ENCODE results near the gene EPHA6. TPM values are rescaled to one million over a fixed set of nuclear protein-coding genes. Genes with fewer than 3 reads are reported as not detected.

EPHA6 gene
- total and polyA plus RNA-seq, 7 donors, result 0.58 to 53.5 (median 45.4) TPM; not detected in 2

GRCh38 chr3:97256060-97256459, 441.7 kb downstream of the EPHA6 start:
- Histone ChIP-seq H3K9me3 (no peaks in the 10 kb centered on the region), H3K27ac (no peak overlapping the region), H3K4me3 (no peak overlapping the region), H3K4me1 (peaks cover 0 to 18% (median 0%) of the 10 kb centered on the region in 4 donors), H3K27me3 (no peaks in the 10 kb centered on the region), H3K36me3 (no peaks in the 10 kb centered on the region)
- no peak for TF ChIP-seq POLR2AphosphoS5 (IDR thresholded peaks at IDR 0.05)
- TF ChIP-seq EP300 (IDR thresholded peaks at IDR 0.05), result no peak
- TF ChIP-seq CTCF (IDR thresholded peaks at IDR 0.05), result no peak
- no peak for TF ChIP-seq POLR2A (IDR thresholded peaks at IDR 0.05)
- intact Hi-C loops (cut with DNase I), result no loop called here
- WGBS, 2 donors, result 65 to 73% methylated on average over 2 of the region's 2 CpGs
- no peak for DNase-seq

GRCh38 chr3:97257942-97258697, 443.7 kb downstream of the EPHA6 start:
- no peaks in the 10 kb centered on the region for H3K9me3 ChIP-seq
- TF ChIP-seq POLR2A (IDR thresholded peaks at IDR 0.05) (no peak), EP300 (IDR thresholded peaks at IDR 0.05) (no peak), CTCF (IDR thresholded peaks at IDR 0.05) (no peak), POLR2AphosphoS5 (IDR thresholded peaks at IDR 0.05) (no peak)

GRCh38 chr3:97259263-97259662, 444.9 kb downstream of the EPHA6 start:
- Histone ChIP-seq H3K27me3 (no peaks in the 10 kb centered on the region), H3K27ac (no peak overlapping the region), H3K4me1 (peaks cover 0 to 20% (median 0%) of the 10 kb centered on the region in 4 donors), H3K9me3 (no peaks in the 10 kb centered on the region), H3K36me3 (no peaks in the 10 kb centered on the region), H3K4me3 (no peak overlapping the region)
- WGBS, 2 donors, result 51 to 54% methylated on average over 1 of the region's 1 CpG
- intact Hi-C loops (cut with DNase I), result no loop called here
- DNase-seq, result no peak
- no peak for TF ChIP-seq POLR2AphosphoS5 (IDR thresholded peaks at IDR 0.05)
- TF ChIP-seq POLR2A (IDR thresholded peaks at IDR 0.05), result no peak
- no peak for TF ChIP-seq EP300 (IDR thresholded peaks at IDR 0.05)
- TF ChIP-seq CTCF (IDR thresholded peaks at IDR 0.05), result no peak

More at GRCh38 chr3:97257942-97258697, 443.7 kb downstream of the EPHA6 start:
- no peak for DNase-seq
- no peaks in the 10 kb centered on the region for H3K27me3 ChIP-seq
- WGBS, 2 donors, result 63 to 79% methylated on average over 1 of the region's 1 CpG
- intact Hi-C loops (cut with DNase I), result no loop called here
- no peaks in the 10 kb centered on the region for H3K36me3 ChIP-seq
- H3K27ac ChIP-seq, result no peak overlapping the region
- no peak overlapping the region for H3K4me3 ChIP-seq
- peaks cover 0 to 20% (median 0%) of the 10 kb centered on the region in 4 donors for H3K4me1 ChIP-seq

- no peaks in the 10 kb centered on the region for H3K27me3 ChIP-seq
- no peaks in the 10 kb centered on the region for H3K9me3 ChIP-seq
- intact Hi-C loops (cut with DNase I), result no loop called here
- WGBS, 2 donors, result 93 to 94% methylated on average over 8 of the region's 8 CpGs
- no peak for DNase-seq
- no peak overlapping the region for H3K27ac ChIP-seq
- TF ChIP-seq EP300 (IDR thresholded peaks at IDR 0.05), result no peak
- TF ChIP-seq POLR2A (IDR thresholded peaks at IDR 0.05), result no peak
- no peak for TF ChIP-seq POLR2AphosphoS5 (IDR thresholded peaks at IDR 0.05)
- peaks cover 0 to 14% (median 0%) of the 10 kb centered on the region in 4 donors for H3K4me1 ChIP-seq
- H3K36me3 ChIP-seq, result no peaks in the 10 kb centered on the region
- no peak overlapping the region for H3K4me3 ChIP-seq
These were observed 449.8 kb downstream of the EPHA6 start for GRCh38 chr3:97264180-97264579.

GRCh38 chr3:97265237-97266005, 451.0 kb downstream of the EPHA6 start:
- H3K4me3 ChIP-seq, result no peak overlapping the region
- H3K4me1 ChIP-seq, result peaks cover 0 to 8% (median 0%) of the 10 kb centered on the region in 4 donors
- no peak overlapping the region for H3K27ac ChIP-seq
- WGBS, 2 donors, result 83 to 92% methylated on average over 19 of the region's 19 CpGs
- intact Hi-C loops (cut with DNase I), result no loop called here
- no peaks in the 10 kb centered on the region for H3K9me3 ChIP-seq
- no peaks in the 10 kb centered on the region for H3K36me3 ChIP-seq
- DNase-seq, result no peak
- no peak for TF ChIP-seq POLR2A (IDR thresholded peaks at IDR 0.05)
- H3K27me3 ChIP-seq, result no peaks in the 10 kb centered on the region
